ENCODE results near the gene IQCH.
"Not testable (repeated sequence)": the region's sequence is repeated elsewhere in the genome, so short reads cannot be mapped to it uniquely, and the experiment has no call there.

DNA sequence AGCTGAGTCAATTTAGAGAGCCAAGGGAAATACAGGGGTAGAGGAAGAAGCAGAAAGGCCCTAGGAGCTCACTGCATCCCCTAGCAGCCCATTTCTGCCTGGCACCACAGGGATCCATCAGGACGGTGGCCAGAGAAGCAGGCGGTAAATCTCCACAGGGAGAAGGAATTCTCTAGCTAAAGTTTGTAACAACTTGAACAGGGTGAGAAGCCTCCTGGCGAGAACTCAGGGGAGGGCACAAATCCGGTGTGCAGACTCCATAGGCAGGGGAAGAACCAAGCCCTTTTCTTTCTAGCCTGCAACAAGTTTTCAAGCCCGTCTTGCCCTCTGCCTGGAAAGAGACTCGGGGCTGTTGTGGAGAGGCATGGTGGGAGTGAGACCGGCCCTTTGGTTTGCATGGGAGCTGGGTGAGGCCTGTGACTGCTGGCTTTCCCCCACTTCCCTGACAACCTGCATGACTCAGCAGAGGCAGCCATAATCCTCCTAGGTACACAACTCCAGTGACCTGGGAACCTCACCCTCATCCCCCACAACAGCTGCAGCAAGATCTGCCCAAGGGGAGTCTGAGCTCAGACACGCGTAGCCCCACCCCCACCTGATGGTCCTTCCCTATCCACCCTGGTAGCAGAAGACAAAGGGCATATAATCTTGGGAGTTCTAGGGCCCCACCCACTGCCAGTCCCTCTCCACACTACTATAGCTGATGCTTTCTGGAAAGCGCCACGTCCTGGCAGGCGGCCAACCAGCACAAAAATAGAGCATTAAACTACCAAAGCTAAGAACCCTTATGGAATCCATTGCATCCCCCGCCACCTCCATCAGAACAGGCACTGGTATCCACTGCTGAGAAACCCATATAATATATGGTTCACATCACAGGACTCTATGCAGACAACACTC lies 182.0 kb downstream of the IQCH start:
- TF ChIP-seq POLR2A (IDR thresholded peaks at IDR 0.05; ENCODE audit: low read depth, low read length); POLR2AphosphoS5 (IDR thresholded peaks at IDR 0.05; ENCODE audit: low read depth, low read length); TAF1 (IDR thresholded peaks at IDR 0.05; ENCODE audit: borderline replicate concordance, low read depth, low read length): not testable (repeated sequence)
